Forelimb muscle (tissue), 1 donor: ENCODE measurements around the gene ADGRG6. TPM values are rescaled to one million over a fixed set of nuclear protein-coding genes. Genes with fewer than 3 reads are reported as not detected.
"Not testable (repeated sequence)": the region's sequence is repeated elsewhere in the genome, so short reads cannot be mapped to it uniquely, and the experiment has no call there.

ENCODE experiments used
- DNase-seq: peaks from one replicate; pipeline ENCODE4 v3.0.0-alpha.2; 2013; ENCODE audit warnings: low read depth
- polyA plus RNA-seq: library from polyadenylated mRNA; unstranded; fragments of 120-200 nt; gene quantifications from one replicate; pipeline ENCODE4 v1.2.1, GENCODE V29; 2013; ENCODE audit not compliant: insufficient read length

ADGRG6 gene
- polyA plus RNA-seq = 11.2 TPM

GRCh38 chr6:142301651-142302391 lies at the start of gene ADGRG6:
ADGRG6 (plus strand) TSS chr6:142302007; CDS start chr6:142302330, 323 bp downstream.
- no peak for DNase-seq

DNA sequence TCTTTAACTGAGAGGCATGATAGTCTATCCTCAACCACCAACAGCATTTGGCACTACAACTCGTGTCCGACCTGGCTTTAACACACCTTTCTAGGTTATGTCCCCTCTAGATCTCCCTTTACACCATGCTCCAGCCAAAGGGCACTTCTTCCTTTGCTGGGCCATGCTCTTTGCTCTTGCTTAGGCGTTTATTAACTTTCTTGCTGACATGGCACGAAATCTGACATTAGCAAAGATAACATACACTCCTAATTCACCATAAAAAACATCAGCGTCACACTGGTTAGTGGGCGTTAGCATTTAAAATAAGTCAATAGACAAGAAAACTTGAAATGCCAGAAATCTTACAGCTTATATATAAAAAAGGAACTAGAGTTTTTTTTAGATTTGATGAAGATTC lies 47.3 kb upstream of the ADGRG6 start:
- no peak for DNase-seq

- no peak for DNase-seq
These were observed 46.0 kb upstream of the ADGRG6 start for GRCh38 chr6:142255785-142256184.

DNA sequence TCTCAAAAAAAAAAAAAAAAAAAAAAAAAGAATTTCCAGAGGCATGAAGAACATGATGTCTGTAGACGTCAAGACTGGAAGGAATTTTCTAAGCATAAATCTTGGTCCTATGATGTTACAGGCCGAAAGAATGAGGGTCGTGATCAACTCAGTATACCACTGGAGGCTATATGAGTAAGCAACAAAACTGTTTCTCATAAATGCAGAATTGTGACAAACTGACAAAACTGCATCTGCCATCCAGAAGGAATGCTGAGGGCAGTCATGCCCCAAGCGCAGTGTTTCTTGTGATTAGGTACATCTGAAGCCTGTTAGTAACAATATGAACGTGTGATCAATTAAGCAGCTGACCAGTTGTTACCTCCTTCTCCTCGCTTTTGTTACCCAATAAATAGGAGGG lies 43.5 kb upstream of the ADGRG6 start:
- DNase-seq = no peak

DNA sequence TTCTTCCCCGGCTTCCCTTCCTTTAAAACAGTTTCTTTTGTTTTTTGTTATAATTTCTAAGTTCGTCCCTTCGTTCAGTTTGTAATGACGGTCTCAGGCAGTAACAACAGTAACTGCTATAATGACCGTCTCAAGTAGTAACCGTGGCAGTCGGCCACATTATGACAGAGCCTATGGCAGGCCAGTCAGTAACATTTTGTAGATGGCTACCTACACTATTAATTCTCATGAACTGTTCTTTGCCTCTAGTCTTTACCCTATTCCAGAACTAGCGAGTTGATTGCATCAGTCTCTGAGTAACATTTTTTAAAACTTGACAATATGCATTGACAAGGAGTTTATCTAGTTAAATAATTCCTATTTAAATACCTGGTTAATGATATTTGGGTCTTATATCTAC lies 43.0 kb upstream of the ADGRG6 start:
- DNase-seq = no peak

DNA sequence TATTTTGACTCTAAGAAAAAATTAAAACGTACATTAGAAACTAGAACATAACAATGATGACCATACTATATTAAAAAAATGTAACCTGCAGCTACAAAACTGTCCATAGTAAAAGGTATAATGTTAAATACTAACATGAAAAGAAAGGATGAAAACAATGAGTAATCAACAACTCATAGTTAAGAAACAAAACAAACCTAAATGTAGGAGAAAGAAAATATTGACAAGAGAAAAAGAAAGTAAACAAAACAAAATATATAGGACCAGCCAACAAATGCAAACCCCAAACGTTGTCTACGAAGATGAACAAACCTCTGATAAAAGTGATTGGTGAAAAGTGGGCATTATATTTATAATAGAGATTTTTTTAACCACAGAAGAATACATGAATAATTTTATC lies 41.1 kb upstream of the ADGRG6 start:
- DNase-seq = no peak

DNA sequence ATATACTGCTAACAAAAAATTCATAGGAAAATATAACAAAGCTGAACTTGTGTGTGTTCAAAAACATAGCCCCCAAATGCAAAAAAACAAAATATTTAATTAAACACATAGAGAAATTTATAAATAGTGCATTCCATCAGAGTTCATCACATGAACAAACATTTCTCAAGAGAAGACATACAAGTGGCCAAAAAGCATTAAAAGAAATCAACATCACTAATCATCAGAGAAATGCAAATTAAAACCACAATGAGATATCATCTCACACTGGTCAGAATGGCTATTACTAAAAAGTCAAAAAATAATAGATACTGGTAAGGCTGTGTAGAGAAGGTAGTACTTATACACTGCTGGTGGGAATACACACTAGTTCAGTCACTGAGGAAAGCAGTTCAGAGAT lies 39.6 kb upstream of the ADGRG6 start:
- DNase-seq = no peak

DNA sequence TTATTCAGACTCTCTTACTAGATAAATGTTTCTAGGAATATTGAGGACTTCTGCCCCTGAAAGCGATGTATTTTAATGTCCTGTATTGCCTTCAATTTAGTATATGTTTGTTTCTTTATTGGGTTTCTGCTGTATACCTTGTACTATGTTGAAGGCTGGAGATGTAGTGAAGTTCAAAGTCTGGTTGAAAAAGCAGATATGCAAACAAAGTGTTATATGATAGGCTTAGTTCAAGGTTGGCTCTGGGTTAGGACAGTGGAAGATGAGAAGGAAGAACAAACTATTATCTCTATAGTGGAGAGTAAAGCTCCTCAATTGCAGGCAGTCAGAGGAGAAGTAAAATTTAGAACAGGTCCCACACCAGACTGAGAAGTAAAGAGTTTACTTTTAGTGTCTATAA lies 36.3 kb upstream of the ADGRG6 start:
- DNase-seq = no peak

DNA sequence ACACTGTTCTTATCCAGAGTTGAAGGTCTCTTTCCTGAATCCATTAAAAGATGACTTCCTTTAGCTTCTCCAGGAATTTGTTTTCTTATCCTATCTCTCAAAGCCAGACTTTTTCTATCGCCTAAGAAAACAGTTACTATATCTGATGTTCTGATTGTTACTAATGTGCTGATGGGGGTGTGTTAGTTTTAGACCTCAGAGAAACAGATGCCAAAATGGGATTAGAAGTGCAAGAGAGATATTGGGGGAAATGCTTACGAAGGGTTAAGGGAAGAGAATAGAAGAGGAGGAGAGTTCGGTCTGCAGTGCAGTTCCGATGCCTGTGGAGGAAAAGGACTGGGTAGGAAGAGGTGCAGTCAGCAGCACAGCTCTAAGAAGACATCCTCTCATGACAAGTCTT lies 35.7 kb upstream of the ADGRG6 start:
- DNase-seq = no peak

DNA sequence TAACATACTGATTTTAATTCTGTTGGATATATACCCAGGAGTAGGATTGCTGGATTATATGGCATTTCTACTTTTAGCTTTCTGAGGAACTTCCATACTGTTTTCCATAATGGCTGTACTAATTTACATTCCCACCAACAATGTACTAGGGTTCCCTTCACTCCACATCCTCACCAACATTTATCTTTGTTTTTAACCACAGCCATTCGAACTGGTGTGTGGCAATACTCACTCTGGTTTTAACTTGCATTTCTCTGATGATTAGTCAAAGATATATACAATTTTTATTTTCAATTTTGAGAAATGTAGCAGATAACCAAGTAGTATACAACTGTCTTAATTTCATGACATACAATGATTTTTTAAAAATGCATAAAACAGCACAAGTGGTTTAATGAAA lies 30.3 kb upstream of the ADGRG6 start:
- DNase-seq = no peak

DNA sequence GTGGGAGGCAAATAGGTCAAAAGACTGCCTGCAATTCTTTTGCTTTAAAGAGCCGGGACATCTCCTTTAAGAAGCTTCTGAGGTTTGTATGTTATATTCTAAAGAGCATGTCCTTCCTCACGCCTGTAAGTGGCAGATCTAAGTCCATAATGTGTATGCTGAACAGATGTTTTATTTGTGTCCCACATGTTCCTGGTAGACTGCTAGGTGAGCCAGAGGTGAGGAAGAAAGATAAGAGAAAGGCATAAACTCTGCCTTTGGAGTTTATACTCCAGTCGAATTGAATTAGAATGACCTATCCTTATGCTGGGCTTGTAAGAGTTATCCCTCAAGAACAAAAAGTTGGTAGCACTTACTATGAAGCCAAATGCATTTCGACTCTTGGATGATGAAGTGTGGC lies 27.2 kb upstream of the ADGRG6 start:
- DNase-seq = no peak

DNA sequence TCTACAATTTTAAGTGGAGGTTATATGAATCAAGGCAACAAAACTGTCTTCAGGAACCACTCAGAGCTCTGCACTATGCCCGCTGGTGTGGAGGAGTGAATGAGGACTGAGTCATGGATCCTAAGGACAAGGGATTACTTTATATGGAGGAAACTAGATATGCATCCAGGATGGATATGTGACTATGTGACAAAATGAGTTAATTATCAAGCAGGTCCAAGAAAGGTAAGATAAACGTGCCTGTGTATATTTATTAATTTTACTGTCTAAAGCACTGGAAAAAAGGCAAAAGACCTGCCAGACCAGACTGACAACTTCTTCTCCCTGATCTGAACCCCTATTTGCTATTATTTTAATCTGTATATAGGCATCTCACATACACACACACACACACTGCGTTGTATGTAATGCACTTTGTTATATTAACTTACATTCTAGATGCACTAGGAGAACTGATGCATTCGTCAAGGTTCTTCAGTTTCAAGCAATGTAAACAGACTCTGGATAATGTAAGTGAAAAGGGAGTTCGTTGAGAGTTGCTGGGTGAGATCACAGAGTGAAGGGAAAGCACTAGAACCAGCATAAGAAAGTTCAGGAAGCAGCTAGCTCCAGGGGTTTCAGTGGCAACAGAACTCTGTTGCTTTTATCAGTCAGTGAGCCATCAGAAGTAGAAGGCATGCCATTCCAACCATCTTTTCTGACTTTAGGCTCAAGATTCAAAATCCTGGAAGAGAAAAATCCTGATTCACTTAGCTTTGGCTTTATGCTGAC lies 26.4 kb upstream of the ADGRG6 start:
- DNase-seq = no peak

DNA sequence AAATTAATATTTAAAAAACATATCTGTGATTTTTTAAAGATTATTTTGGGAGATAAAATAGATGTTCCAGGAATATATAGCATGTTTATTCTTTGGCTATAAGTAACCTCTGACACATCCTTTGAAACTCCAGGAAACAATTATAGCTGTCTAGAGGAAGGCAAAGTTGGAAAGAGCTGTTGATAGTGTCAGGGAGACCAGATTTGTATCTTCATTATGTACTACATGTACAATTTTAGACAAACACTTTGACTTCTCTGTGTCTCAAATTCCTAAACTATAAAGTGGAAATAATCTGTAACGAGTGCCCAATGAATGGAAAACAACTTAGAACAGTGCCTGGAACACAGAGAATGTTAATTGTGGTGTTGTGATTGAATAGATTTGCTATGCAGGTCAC lies 25.6 kb upstream of the ADGRG6 start:
- DNase-seq = no peak

GRCh38 chr6:142279350-142280180 lies 22.2 kb upstream of the ADGRG6 start:
- DNase-seq = no peak

- DNase-seq = no peak
These were observed 21.5 kb upstream of the ADGRG6 start for GRCh38 chr6:142280265-142280664.

DNA sequence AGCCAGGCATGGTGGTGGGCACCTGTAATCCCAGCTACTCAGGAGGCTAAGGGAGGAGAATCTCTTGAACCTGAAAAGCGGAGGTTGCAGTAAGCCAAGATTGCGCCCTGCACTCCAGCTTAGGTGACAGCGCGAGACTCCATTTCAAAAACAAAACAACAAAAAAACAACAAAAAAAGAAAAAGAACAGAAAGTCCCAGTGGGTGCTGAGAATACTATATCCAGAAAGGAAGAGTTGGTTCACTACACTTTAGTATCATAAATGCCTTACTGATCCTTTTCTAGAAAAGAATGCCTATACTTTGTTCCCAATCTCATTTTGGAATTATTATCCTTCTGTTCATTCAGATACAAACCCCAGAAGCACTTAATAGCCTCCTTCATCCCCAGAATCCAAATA lies 20.9 kb upstream of the ADGRG6 start:
- DNase-seq = no peak

- DNase-seq = not testable (repeated sequence)
These were observed 18.7 kb upstream of the ADGRG6 start for GRCh38 chr6:142283138-142283537.

DNA sequence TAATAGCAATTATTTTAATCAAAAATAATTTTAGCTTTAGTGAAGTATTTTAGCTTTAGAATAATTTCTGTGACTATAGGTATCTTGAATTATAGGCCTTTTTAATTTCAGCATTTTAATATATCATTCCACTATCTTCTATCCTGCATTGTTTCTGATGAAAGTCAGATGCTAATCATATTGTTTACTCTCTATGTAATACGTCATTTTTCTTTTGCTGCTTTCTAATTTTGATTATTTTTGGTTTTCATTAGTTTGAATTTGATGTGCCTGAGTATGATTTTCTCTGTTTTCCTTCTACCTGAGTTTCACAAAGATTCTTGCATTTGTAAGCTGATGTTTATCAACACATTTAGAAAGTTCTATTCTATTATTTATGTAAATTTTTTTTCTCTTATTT lies 17.4 kb upstream of the ADGRG6 start:
- DNase-seq = no peak

GRCh38 chr6:142285235-142286087 lies 16.3 kb upstream of the ADGRG6 start:
- DNase-seq = no peak

DNA sequence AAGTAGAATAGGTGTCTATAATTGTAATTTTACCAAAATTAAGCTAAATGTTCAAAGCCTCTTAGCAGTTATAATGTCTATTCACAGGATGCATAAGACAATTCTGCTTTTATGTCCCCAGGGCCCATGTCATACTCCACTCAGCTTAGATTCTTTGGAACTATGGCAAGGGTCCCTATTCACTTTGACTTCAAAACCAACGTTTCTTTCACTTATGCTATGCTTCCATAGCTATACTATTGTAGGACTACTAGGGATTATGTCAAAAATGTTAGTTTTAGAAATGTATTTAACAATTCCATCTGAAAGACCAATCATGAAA lies 15.8 kb upstream of the ADGRG6 start:
- DNase-seq = no peak

DNA sequence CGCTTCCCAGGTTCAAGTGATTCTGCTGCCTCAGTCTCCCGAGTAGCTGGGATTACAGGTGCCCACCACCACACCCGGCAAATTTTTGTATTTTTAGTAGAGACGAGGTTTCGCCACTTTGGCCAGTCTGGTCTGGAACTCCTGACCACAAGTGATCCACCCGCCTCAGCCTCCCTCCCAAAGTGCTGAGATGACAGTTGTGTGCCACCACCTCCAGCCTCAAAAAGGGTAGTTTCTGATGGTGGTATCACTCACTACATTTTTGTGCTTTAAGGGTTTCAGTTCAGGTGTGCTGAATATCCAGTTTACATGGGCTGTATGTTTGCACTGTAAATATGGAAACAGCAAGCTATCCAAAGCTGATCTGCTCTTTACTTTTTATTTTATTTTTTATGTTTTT lies 12.1 kb upstream of the ADGRG6 start:
- DNase-seq = no peak

- no peak for DNase-seq
These were observed 11.0 kb upstream of the ADGRG6 start for GRCh38 chr6:142290851-142291250.
